Effector memory CD4-positive, alpha-beta T cell (primary cell): ENCODE data around the gene PLEKHG5.
A peak's percentile ranks its signal among the peaks of the same experiment; 100 is the strongest.
"Not testable (repeated sequence)": the region's sequence is repeated elsewhere in the genome, so short reads cannot be mapped to it uniquely, and the experiment has no call there.

Experiments
- DNase-seq, 3 donors: peaks; one replicate each; pipeline ENCODE4 v3.0.0-alpha.2; 2020
- H3K27ac ChIP-seq: 2 replicates; pipeline ENCODE4 v1.7.0; 2013; ENCODE audit warnings: mild to moderate bottlenecking, low read length, moderate library complexity; ENCODE audit not compliant: insufficient read depth, poor library complexity, severe bottlenecking
- H3K27me3 ChIP-seq: replicated peaks from 2 replicates; pipeline ENCODE4 v1.7.0; 2013; ENCODE audit warnings: mild to moderate bottlenecking, low read length; ENCODE audit not compliant: insufficient read depth, control insufficient read depth, poor library complexity, severe bottlenecking
- H3K36me3 ChIP-seq: 2 replicates; pipeline ENCODE4 v1.7.0; 2013; ENCODE audit warnings: mild to moderate bottlenecking, low read length, moderate library complexity; ENCODE audit not compliant: control insufficient read depth, insufficient read depth
- H3K4me1 ChIP-seq: 2 replicates; pipeline ENCODE4 v1.7.0; 2013; ENCODE audit warnings: low read length, mild to moderate bottlenecking; ENCODE audit not compliant: control insufficient read depth, insufficient read depth, poor library complexity, severe bottlenecking
- H3K4me3 ChIP-seq: 2 replicates; pipeline ENCODE4 v1.7.0; 2013; ENCODE audit warnings: low read length, low read depth, mild to moderate bottlenecking; ENCODE audit not compliant: insufficient read depth, poor library complexity, severe bottlenecking
- H3K9me3 ChIP-seq: 2 replicates; pipeline ENCODE4 v1.7.0; 2013; ENCODE audit warnings: mild to moderate bottlenecking, low read length, moderate library complexity; ENCODE audit not compliant: control insufficient read depth

PLEKHG5 gene

GRCh38 chr1:6497867-6498575 lies 6.6 kb upstream of the PLEKHG5 start:
- Histone ChIP-seq H3K4me3 (peak overlapping the region; percentile 73), H3K4me1 (peaks cover 15% of the 10 kb centered on the region), H3K27me3 (no peaks in the 10 kb centered on the region)

GRCh38 chr1:6497215-6497866 lies 5.9 kb upstream of the PLEKHG5 start:
- peak overlapping the region; percentile 45 for H3K27ac ChIP-seq
- H3K4me3 ChIP-seq: peak overlapping the region; percentile 73
- peak; percentile 38 to 50 (median 44) for DNase-seq
- no peaks in the 10 kb centered on the region for H3K9me3 ChIP-seq
- no peaks in the 10 kb centered on the region for H3K36me3 ChIP-seq
- peaks cover 15% of the 10 kb centered on the region for H3K4me1 ChIP-seq
- no peaks in the 10 kb centered on the region for H3K27me3 ChIP-seq

More at GRCh38 chr1:6497867-6498575, 6.6 kb upstream of the PLEKHG5 start:
- DNase-seq: no peak
- Histone ChIP-seq H3K27ac (no peak overlapping the region), H3K9me3 (no peaks in the 10 kb centered on the region), H3K36me3 (no peaks in the 10 kb centered on the region)

GRCh38 chr1:6496890-6497214 lies 5.4 kb upstream of the PLEKHG5 start:
- Histone ChIP-seq H3K9me3 (no peaks in the 10 kb centered on the region), H3K27ac (peak overlapping the region; percentile 45)

GRCh38 chr1:6496365-6496721 lies 4.9 kb upstream of the PLEKHG5 start:
- H3K27me3 ChIP-seq: no peaks in the 10 kb centered on the region
- DNase-seq: no peak
- no peak overlapping the region for H3K27ac ChIP-seq
- H3K9me3 ChIP-seq: no peaks in the 10 kb centered on the region
- H3K4me1 ChIP-seq: peaks cover 18% of the 10 kb centered on the region
- H3K36me3 ChIP-seq: no peaks in the 10 kb centered on the region
- H3K4me3 ChIP-seq: no peak overlapping the region

More at GRCh38 chr1:6496890-6497214, 5.4 kb upstream of the PLEKHG5 start:
- H3K36me3 ChIP-seq: no peaks in the 10 kb centered on the region
- H3K27me3 ChIP-seq: no peaks in the 10 kb centered on the region
- no peak for DNase-seq
- H3K4me1 ChIP-seq: peaks cover 15% of the 10 kb centered on the region
- peak overlapping the region; percentile 37 for H3K4me3 ChIP-seq

- no peaks in the 10 kb centered on the region for H3K36me3 ChIP-seq
- H3K27ac ChIP-seq: no peak overlapping the region
- no peaks in the 10 kb centered on the region for H3K27me3 ChIP-seq
- DNase-seq: no peak
- peaks cover 24% of the 10 kb centered on the region for H3K4me1 ChIP-seq
- H3K9me3 ChIP-seq: no peaks in the 10 kb centered on the region
- H3K4me3 ChIP-seq: no peak overlapping the region
Measured at GRCh38 chr1:6495540-6496364, 4.3 kb upstream of the PLEKHG5 start.

GRCh38 chr1:6495041-6495441 lies 3.6 kb upstream of the PLEKHG5 start:
- no peaks in the 10 kb centered on the region for H3K36me3 ChIP-seq
- peaks cover 30% of the 10 kb centered on the region for H3K4me1 ChIP-seq
- no peak overlapping the region for H3K4me3 ChIP-seq
- no peak overlapping the region for H3K27ac ChIP-seq
- no peaks in the 10 kb centered on the region for H3K27me3 ChIP-seq
- H3K9me3 ChIP-seq: no peaks in the 10 kb centered on the region
- DNase-seq: no peak

GRCh38 chr1:6494627-6495026 lies 3.2 kb upstream of the PLEKHG5 start:
- Histone ChIP-seq H3K4me3 (no peak overlapping the region), H3K27me3 (no peaks in the 10 kb centered on the region), H3K9me3 (no peaks in the 10 kb centered on the region), H3K27ac (no peak overlapping the region), H3K36me3 (no peaks in the 10 kb centered on the region), H3K4me1 (peaks cover 34% of the 10 kb centered on the region)
- no peak for DNase-seq

- not testable (repeated sequence) for H3K9me3 ChIP-seq, DNase-seq, H3K4me3 ChIP-seq, H3K27me3 ChIP-seq, H3K36me3 ChIP-seq, H3K27ac ChIP-seq
- peaks cover 35% of the 10 kb centered on the region for H3K4me1 ChIP-seq
Measured at GRCh38 chr1:6493834-6494223, 2.4 kb upstream of the PLEKHG5 start.

- Histone ChIP-seq H3K36me3 (no peaks in the 10 kb centered on the region), H3K27me3 (no peaks in the 10 kb centered on the region), H3K4me3 (no peak overlapping the region), H3K9me3 (no peaks in the 10 kb centered on the region), H3K4me1 (peaks cover 25% of the 10 kb centered on the region), H3K27ac (no peak overlapping the region)
- DNase-seq: no peak
Measured at GRCh38 chr1:6491966-6492365, 499 bp upstream of the PLEKHG5 start.

GRCh38 chr1:6491081-6491449 lies 402 bp downstream of the PLEKHG5 start:
- peaks cover 26% of the 10 kb centered on the region for H3K4me1 ChIP-seq
- no peaks in the 10 kb centered on the region for H3K36me3 ChIP-seq
- H3K9me3 ChIP-seq: no peaks in the 10 kb centered on the region
- DNase-seq: no peak
- H3K27ac ChIP-seq: peak overlapping the region; percentile 65
- H3K4me3 ChIP-seq: peak overlapping the region; percentile 83
- H3K27me3 ChIP-seq: peaks cover 6% of the 10 kb centered on the region
